OCI-LY3 (cell line): Measurements from ENCODE around the gene SPINK2.

Source experiments
- EZH2phosphoT487 ChIP-seq: fragments of 200-600 bp; shearing (Covaris generic); IDR thresholded peaks from 2 replicates; pipeline ENCODE4 v1.6.1; 2018; ENCODE audit warnings: antibody characterized with exemption, mixed run types, low read depth
- TF ChIP-seq, protein P1 (sequence below): fragments of 200-600, 300-600 bp; sonication (generic); IDR thresholded peaks from 2 replicates; pipeline ENCODE4 v1.5.1; 2014; ENCODE audit warnings: antibody characterized with exemption, low read length, low read depth

DNA sequence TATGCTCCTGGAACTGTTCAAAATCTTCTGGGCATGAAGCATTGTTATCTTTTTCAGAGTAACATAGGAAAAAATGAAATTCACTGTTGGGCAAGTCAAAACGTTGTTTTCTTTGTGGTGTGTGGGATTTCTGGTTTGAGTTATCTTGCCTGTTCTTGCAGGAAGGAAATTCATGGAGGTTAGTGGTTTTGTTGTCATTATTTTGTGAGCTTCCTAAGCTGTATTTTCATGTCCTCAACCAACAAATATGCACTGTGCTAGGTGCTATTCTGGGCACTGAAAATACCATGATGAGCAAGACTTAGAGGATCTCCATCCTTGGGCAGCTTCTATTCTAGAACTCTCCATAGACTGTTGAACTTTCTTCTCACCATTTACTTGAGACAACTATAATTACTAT is 16.9 kb downstream of the SPINK2 start:
- TF ChIP-seq, protein P1, sequence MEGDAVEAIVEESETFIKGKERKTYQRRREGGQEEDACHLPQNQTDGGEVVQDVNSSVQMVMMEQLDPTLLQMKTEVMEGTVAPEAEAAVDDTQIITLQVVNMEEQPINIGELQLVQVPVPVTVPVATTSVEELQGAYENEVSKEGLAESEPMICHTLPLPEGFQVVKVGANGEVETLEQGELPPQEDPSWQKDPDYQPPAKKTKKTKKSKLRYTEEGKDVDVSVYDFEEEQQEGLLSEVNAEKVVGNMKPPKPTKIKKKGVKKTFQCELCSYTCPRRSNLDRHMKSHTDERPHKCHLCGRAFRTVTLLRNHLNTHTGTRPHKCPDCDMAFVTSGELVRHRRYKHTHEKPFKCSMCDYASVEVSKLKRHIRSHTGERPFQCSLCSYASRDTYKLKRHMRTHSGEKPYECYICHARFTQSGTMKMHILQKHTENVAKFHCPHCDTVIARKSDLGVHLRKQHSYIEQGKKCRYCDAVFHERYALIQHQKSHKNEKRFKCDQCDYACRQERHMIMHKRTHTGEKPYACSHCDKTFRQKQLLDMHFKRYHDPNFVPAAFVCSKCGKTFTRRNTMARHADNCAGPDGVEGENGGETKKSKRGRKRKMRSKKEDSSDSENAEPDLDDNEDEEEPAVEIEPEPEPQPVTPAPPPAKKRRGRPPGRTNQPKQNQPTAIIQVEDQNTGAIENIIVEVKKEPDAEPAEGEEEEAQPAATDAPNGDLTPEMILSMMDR, result no peak
- no peak for TF ChIP-seq EZH2phosphoT487
